HepG2 (cell line): ENCODE measurements around the gene ADAM22. TPM values are rescaled to one million over a fixed set of nuclear protein-coding genes. Genes with fewer than 3 reads are reported as not detected.

Experiments used
- ATAC-seq: fragments of 200-7000 bp; cut with Tn5 transposase; 3 replicates; pipeline ENCODE4 v1.9.1; 2020; ENCODE audit warnings: mild to moderate bottlenecking, moderate library complexity
- BruUV-seq: library from RNA; stranded (reverse); fragments of 400-500 nt; replicated peaks from 2 replicates; lab custom pipeline; 2021; lab: Mats Ljungman, UMichigan
- CTCF ChIA-PET: fragments of 300-600 bp; formaldehyde crosslinking; extraction: SDS; loops from one replicate; lab custom pipeline; 2021; ENCODE audit warnings: low total read pairs, inconsistent platforms, low intra/inter-chr PET ratio; lab: Yijun Ruan, JAX
- POLR2A ChIA-PET: fragments of 350-600 bp; sonication (Branson Sonifier 250); formaldehyde crosslinking; loops from one replicate; lab custom pipeline; 2020; ENCODE audit warnings: antibody characterized with exemption, inconsistent platforms; lab: Yijun Ruan, JAX
- DNase-seq: peaks from one replicate; pipeline ENCODE4 v3.0.0-alpha.2; 2015; ENCODE audit warnings: low spot score
- FAIRE-seq: peaks from 3 replicates; lab custom pipeline; 2011; peaks lifted over from hg19 to GRCh38; lab: Jason Lieb, UNC
- H2AFZ ChIP-seq: one replicate; pipeline ENCODE4 v1.6.1; 2011; ENCODE audit warnings: low read length, inconsistent platforms
- H3K27ac ChIP-seq: fragments of 300-600 bp; 3 replicates; pipeline ENCODE4 v1.8.0; 2011; ENCODE audit warnings: mixed run types, mild to moderate bottlenecking, mixed read lengths, low read length, inconsistent platforms; ENCODE audit not compliant: insufficient read depth; ENCODE audit errors: extremely low read length
- H3K27me3 ChIP-seq, 2 experiments: fragments of 200-600 bp in 1 of 2; 2 replicates in 1 of 2; 3 replicates in 1 of 2; pipeline versions ENCODE4 v1.6.0 to v1.8.0; 2011; ENCODE audit warnings: low read length in 2 of 2, mild to moderate bottlenecking in 2 of 2, moderate library complexity in 2 of 2, inconsistent platforms in 1 of 2; ENCODE audit not compliant: insufficient read depth in 2 of 2, control insufficient read depth in 1 of 2
- H3K36me3 ChIP-seq, 2 experiments: fragments of 200-600 bp in 1 of 2; replicated peaks in 1 of 2; 2 replicates in 1 of 2; 3 replicates in 1 of 2; pipeline versions ENCODE4 v1.5.1 to v1.8.0; 2011; ENCODE audit warnings: low read length in 2 of 2, inconsistent platforms in 1 of 2; ENCODE audit not compliant: insufficient read depth in 2 of 2, control insufficient read depth in 1 of 2
- H3K4me1 ChIP-seq: 2 replicates; pipeline ENCODE4 v1.5.1; 2012; ENCODE audit warnings: low read length, inconsistent platforms; ENCODE audit not compliant: insufficient read depth
- H3K4me2 ChIP-seq: 2 replicates; pipeline ENCODE4 v1.6.0; 2011; ENCODE audit warnings: low read depth, low read length, inconsistent platforms
- H3K4me3 ChIP-seq, 3 experiments: fragments of 200-600 bp in 1 of 3; sonication (generic), shearing (Covaris generic) in 1 of 3; replicated peaks in 1 of 3; 2 replicates each; pipeline ENCODE4 v1.5.1; 2011 to 2016; ENCODE audit warnings: low read length in 3 of 3, inconsistent platforms in 2 of 3, low read depth in 2 of 3, mild to moderate bottlenecking in 2 of 3, control low read depth in 1 of 3, mixed read lengths in 1 of 3; ENCODE audit not compliant: insufficient read depth in 1 of 3
- H3K79me2 ChIP-seq: one replicate; pipeline ENCODE4 v1.6.1; 2011; ENCODE audit warnings: low read length, inconsistent platforms; ENCODE audit not compliant: insufficient read depth
- H3K9ac ChIP-seq: 2 replicates; pipeline ENCODE4 v1.6.0; 2011; ENCODE audit warnings: mild to moderate bottlenecking, low read depth, low read length, inconsistent platforms; ENCODE audit not compliant: insufficient read depth
- H3K9me3 ChIP-seq: 2 replicates; pipeline ENCODE4 v1.5.1; 2012; ENCODE audit warnings: mild to moderate bottlenecking, low read length
- H4K20me1 ChIP-seq: 2 replicates; pipeline ENCODE4 v1.6.0; 2011; ENCODE audit warnings: inconsistent platforms, mild to moderate bottlenecking, low read length, moderate library complexity; ENCODE audit not compliant: insufficient read depth
- CENPX ChIP-seq: sonication (generic); formaldehyde crosslinking; IDR thresholded peaks from 2 replicates; pipeline ENCODE4 v1.9.0; 2021; ENCODE audit warnings: mild to moderate bottlenecking, missing genetic modification reagents, moderate library complexity
- ELF4 ChIP-seq: sonication (generic); formaldehyde crosslinking; IDR thresholded peaks from 2 replicates; pipeline ENCODE4 v1.5.0; 2020; ENCODE audit warnings: missing genetic modification reagents, mild to moderate bottlenecking, moderate library complexity, borderline replicate concordance
- KLF11 ChIP-seq: IDR thresholded peaks from 2 replicates; pipeline ENCODE4 v1.6.1; 2016; ENCODE audit warnings: missing compliant biosample characterization
- MAFF ChIP-seq: IDR thresholded peaks from 2 replicates; pipeline ENCODE4 v1.6.1; 2011; ENCODE audit warnings: low read depth, low read length, improper control_type of control experiment
- MLLT10 ChIP-seq: sonication (generic); formaldehyde crosslinking; IDR thresholded peaks from 2 replicates; pipeline ENCODE4 v1.4.0; 2020; ENCODE audit warnings: missing genetic modification reagents
- SIN3A ChIP-seq: IDR thresholded peaks from 2 replicates; pipeline ENCODE4 v1.6.1; 2011; ENCODE audit warnings: low read depth, mild to moderate bottlenecking, control low read depth, low read length, borderline replicate concordance
- SUZ12 ChIP-seq: fragments of 150-350 bp; IDR thresholded peaks from 2 replicates; pipeline ENCODE4 v1.6.1; 2014; ENCODE audit warnings: low read depth, low read length
- ZBTB42 ChIP-seq: sonication (generic); formaldehyde crosslinking; IDR thresholded peaks from 2 replicates; pipeline ENCODE4 v1.5.0; 2020; ENCODE audit warnings: mild to moderate bottlenecking, missing genetic modification reagents
- ZNF101 ChIP-seq: sonication (generic); formaldehyde crosslinking; IDR thresholded peaks from 2 replicates; pipeline ENCODE4 v1.4.0; 2020; ENCODE audit warnings: mild to moderate bottlenecking, low read depth, missing genetic modification reagents, borderline replicate concordance
- ZNF24 ChIP-seq: fragments of 450-650 bp; IDR thresholded peaks from 2 replicates; pipeline ENCODE4 v1.6.1; 2017; ENCODE audit warnings: antibody characterized with exemption, mild to moderate bottlenecking
- ZNF619 ChIP-seq: sonication (generic); formaldehyde crosslinking; IDR thresholded peaks from 2 replicates; pipeline ENCODE4 v1.4.0; 2020; ENCODE audit warnings: mild to moderate bottlenecking, missing genetic modification reagents
- WGBS: methylation state at CpG from one replicate; pipeline ENCODE4 v1.1.6; 2017; ENCODE audit warnings: low lambda C conversion rate; 5-methylcytosine and 5-hydroxymethylcytosine counted together
- in situ Hi-C: cut with HindIII; loops from 2 replicates; pipeline ENCODE4 v1.10.0; 2017; ENCODE audit warnings: low pct_unique_long_range_greater_than_20kb; ENCODE audit not compliant: extremely low pct_ligation_motif_present
- intact Hi-C: fragments of 100-400 bp; cut with micrococcal nuclease; formaldehyde crosslinking; loops from one replicate; pipeline ENCODE4 v1.10.0; 2022; ENCODE audit not compliant: unreplicated experiment
- polyA plus RNA-seq, 8 experiments: library from polyadenylated mRNA; depleted of rRNA in 3 of 8; stranded (reverse) in 7 of 8; unstranded in 1 of 8; fragments of >200 nt; fragmentation: Illumina TruSeq in 4 of 8; extraction: Trizol in 4 of 8; gene quantifications; 2 replicates each; pipeline versions ENCODE4 v1.2.1 to v1.2.3, GENCODE V29; 2011 to 2016; ENCODE audit warnings: low read depth in 4 of 8, missing spikeins in 1 of 8, mixed read lengths in 1 of 8; ENCODE audit not compliant: insufficient read depth in 1 of 8
- total RNA-seq, 5 experiments: library from RNA; depleted of rRNA; stranded (reverse); fragments of >200 nt; fragmentation: Illumina TruSeq; extraction: Trizol; gene quantifications; 2 replicates each; pipeline ENCODE4 v1.2.3, GENCODE V29; 2016; ENCODE audit warnings: low read depth in 1 of 5
- TF ChIP-seq, protein P1 (sequence below): sonication (generic); formaldehyde crosslinking; IDR thresholded peaks from 2 replicates; pipeline ENCODE4 v1.4.0; 2020; ENCODE audit warnings: missing genetic modification reagents, borderline replicate concordance

ADAM22 gene
- total and polyA plus RNA-seq, 2 of the 13 experiments (the other 11 are each of a cell fraction or from before 2014, with no cell fraction given) = 1.9 to 6.7 TPM

DNA sequence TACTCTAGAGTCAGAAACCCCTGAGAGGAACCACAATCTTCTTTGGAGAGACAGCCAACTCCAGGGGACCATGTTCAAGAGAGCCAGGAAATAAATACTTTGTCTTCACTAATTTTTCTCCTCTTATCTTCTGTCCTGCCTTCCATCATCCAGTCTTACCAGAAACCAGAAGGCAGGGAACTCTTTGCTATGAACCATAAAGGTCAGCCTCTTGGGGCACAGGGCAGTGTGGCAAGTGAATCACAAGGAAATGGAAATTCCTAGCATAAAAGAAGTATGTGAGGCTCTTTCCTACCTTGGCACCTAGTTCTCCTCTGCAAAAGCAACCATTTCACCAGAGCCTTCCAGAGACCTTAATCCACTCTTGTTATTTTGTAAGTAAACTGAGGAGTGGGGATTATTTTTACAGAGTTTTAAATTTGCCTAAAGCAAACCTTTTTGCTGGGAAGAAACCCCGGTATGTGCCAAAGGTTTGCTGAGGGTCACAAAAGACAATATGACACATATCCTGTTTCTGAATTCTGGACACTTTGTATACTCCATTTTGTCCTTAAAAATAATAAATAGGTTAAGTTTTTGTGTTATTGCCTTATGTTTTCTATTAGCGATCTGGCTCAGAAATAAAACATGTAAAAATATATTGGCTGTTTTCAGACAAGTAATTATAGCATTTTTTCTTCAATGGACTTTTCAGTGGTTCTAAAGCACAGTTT lies 87.1 kb downstream of the ADAM22 start:
- Histone ChIP-seq H4K20me1 (no peaks in the 10 kb centered on the region), H3K9ac (no peak overlapping the region), H3K9me3 (no peaks in the 10 kb centered on the region), H3K79me2 (no peaks in the 10 kb centered on the region), H3K27ac (no peak overlapping the region), H3K4me3 (no peak overlapping the region), H2AFZ (no peak overlapping the region), H3K4me1 (no peaks in the 10 kb centered on the region), H3K36me3 (no peaks in the 10 kb centered on the region), H3K27me3 (no peaks in the 10 kb centered on the region), H3K4me2 (no peak overlapping the region)
- TF ChIP-seq ZNF101 (CRISPR knock-in tag) = no peak
- TF ChIP-seq, protein P1, sequence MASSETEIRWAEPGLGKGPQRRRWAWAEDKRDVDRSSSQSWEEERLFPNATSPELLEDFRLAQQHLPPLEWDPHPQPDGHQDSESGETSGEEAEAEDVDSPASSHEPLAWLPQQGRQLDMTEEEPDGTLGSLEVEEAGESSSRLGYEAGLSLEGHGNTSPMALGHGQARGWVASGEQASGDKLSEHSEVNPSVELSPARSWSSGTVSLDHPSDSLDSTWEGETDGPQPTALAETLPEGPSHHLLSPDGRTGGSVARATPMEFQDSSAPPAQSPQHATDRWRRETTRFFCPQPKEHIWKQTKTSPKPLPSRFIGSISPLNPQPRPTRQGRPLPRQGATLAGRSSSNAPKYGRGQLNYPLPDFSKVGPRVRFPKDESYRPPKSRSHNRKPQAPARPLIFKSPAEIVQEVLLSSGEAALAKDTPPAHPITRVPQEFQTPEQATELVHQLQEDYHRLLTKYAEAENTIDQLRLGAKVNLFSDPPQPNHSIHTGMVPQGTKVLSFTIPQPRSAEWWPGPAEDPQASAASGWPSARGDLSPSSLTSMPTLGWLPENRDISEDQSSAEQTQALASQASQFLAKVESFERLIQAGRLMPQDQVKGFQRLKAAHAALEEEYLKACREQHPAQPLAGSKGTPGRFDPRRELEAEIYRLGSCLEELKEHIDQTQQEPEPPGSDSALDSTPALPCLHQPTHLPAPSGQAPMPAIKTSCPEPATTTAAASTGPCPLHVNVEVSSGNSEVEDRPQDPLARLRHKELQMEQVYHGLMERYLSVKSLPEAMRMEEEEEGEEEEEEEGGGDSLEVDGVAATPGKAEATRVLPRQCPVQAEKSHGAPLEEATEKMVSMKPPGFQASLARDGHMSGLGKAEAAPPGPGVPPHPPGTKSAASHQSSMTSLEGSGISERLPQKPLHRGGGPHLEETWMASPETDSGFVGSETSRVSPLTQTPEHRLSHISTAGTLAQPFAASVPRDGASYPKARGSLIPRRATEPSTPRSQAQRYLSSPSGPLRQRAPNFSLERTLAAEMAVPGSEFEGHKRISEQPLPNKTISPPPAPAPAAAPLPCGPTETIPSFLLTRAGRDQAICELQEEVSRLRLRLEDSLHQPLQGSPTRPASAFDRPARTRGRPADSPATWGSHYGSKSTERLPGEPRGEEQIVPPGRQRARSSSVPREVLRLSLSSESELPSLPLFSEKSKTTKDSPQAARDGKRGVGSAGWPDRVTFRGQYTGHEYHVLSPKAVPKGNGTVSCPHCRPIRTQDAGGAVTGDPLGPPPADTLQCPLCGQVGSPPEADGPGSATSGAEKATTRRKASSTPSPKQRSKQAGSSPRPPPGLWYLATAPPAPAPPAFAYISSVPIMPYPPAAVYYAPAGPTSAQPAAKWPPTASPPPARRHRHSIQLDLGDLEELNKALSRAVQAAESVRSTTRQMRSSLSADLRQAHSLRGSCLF (CRISPR knock-in tag) = no peak
- no peak for TF ChIP-seq CENPX
- no peak for TF ChIP-seq MLLT10 (CRISPR knock-in tag)
- no peak for TF ChIP-seq SUZ12
- no peak for TF ChIP-seq MAFF
- no peak for TF ChIP-seq SIN3A
- TF ChIP-seq KLF11 (CRISPR knock-in tag) = no peak
- no peak for TF ChIP-seq ZBTB42 (CRISPR knock-in tag)
- no peak for TF ChIP-seq ZNF24
- TF ChIP-seq ZNF619 (CRISPR knock-in tag) = no peak
- TF ChIP-seq ELF4 = no peak
- ChIA-PET POLR2A (no interaction called here), CTCF (no interaction called here)
- no peak for FAIRE-seq
- intact Hi-C loops (no loop called here), in situ Hi-C loops (no loop called here)
- ATAC-seq = no peak
- no TSS peak for BruUV-seq
- DNase-seq = no peak
- WGBS = 41% methylated on average over 2 of the region's 2 CpGs
